Naive thymus-derived CD4-positive, alpha-beta T cell (primary cell): ENCODE data around the gene KLHL10. TPM values are rescaled to one million over a fixed set of nuclear protein-coding genes. Genes with fewer than 3 reads are reported as not detected.
"Not testable (repeated sequence)": the region's sequence is repeated elsewhere in the genome, so short reads cannot be mapped to it uniquely, and the experiment has no call there.

Experiments used
- ATAC-seq: fragments of 150-1000 bp; cut with Tn5 transposase; 2 replicates; pipeline ENCODE4 v1.10.0; 2021; ENCODE audit warnings: mild to moderate bottlenecking, moderate library complexity
- CTCF ChIA-PET: fragments of 350-600 bp; sonication (Branson Sonifier 250); formaldehyde crosslinking; loops from one replicate; lab custom pipeline; 2021; ENCODE audit warnings: antibody characterized with exemption; lab: Charles Lee
- POLR2A ChIA-PET: fragments of 350-600 bp; sonication (Branson Sonifier 250); formaldehyde crosslinking; loops from one replicate; lab custom pipeline; 2021; ENCODE audit warnings: antibody characterized with exemption, inconsistent platforms; lab: Charles Lee
- DNase-seq, 9 donors: peaks; one replicate each; pipeline versions ENCODE4 v3.0.0 to v3.0.0-alpha.2; 2020 to 2022; ENCODE audit warnings: mixed read lengths in 1 of 9
- H3K27ac ChIP-seq: one replicate; pipeline ENCODE4 v1.7.0; 2013; ENCODE audit warnings: mild to moderate bottlenecking, low read depth, low read length, moderate library complexity
- H3K27me3 ChIP-seq, 2 donors: one replicate each; pipeline ENCODE4 v1.7.0; 2013; ENCODE audit warnings: low read length in 2 of 2, mild to moderate bottlenecking in 2 of 2, moderate library complexity in 2 of 2; ENCODE audit not compliant: control insufficient read depth in 2 of 2, insufficient read depth in 2 of 2
- H3K36me3 ChIP-seq, 3 experiments: 1 replicate in 2 of 3; 2 replicates in 1 of 3; pipeline ENCODE4 v1.7.0; 2013; ENCODE audit warnings: low read length in 3 of 3, mild to moderate bottlenecking in 3 of 3, moderate library complexity in 1 of 3; ENCODE audit not compliant: insufficient read depth in 3 of 3, control insufficient read depth in 2 of 3
- H3K4me1 ChIP-seq, 2 donors: one replicate each; pipeline ENCODE4 v1.7.0; 2013; ENCODE audit warnings: low read length in 2 of 2, mild to moderate bottlenecking in 2 of 2, moderate library complexity in 1 of 2; ENCODE audit not compliant: control insufficient read depth in 2 of 2, insufficient read depth in 2 of 2
- H3K4me3 ChIP-seq: 2 replicates; pipeline ENCODE4 v1.7.0; 2013; ENCODE audit warnings: mild to moderate bottlenecking, low read length
- H3K9me3 ChIP-seq, 3 experiments: 1 replicate in 2 of 3; 2 replicates in 1 of 3; pipeline ENCODE4 v1.7.0; 2013; ENCODE audit warnings: low read length in 3 of 3; ENCODE audit not compliant: control insufficient read depth in 2 of 3
- H3K27ac Mint-ChIP-seq, 9 donors: one replicate each; pipeline ENCODE4 v1.8.0; 2020 to 2022; ENCODE audit warnings: mixed read lengths in 9 of 9, mild to moderate bottlenecking in 8 of 9, moderate library complexity in 5 of 9, inconsistent platforms in 2 of 9
- H3K27me3 Mint-ChIP-seq, 5 donors: one replicate each; pipeline ENCODE4 v1.8.0; 2021 to 2022; ENCODE audit warnings: mixed read lengths in 5 of 5, mild to moderate bottlenecking in 1 of 5
- H3K36me3 Mint-ChIP-seq, 5 donors: one replicate each; pipeline ENCODE4 v1.8.0; 2020 to 2022; ENCODE audit warnings: mixed read lengths in 5 of 5, mild to moderate bottlenecking in 3 of 5, inconsistent platforms in 1 of 5
- H3K4me1 Mint-ChIP-seq, 7 donors: one replicate each; pipeline ENCODE4 v1.8.0; 2020 to 2022; ENCODE audit warnings: mixed read lengths in 7 of 7, mild to moderate bottlenecking in 3 of 7, inconsistent platforms in 1 of 7
- H3K4me3 Mint-ChIP-seq, 10 donors: one replicate each; pipeline ENCODE4 v1.8.0; 2020 to 2022; ENCODE audit warnings: mild to moderate bottlenecking in 10 of 10, mixed read lengths in 10 of 10, moderate library complexity in 6 of 10, inconsistent platforms in 2 of 10
- H3K9me3 Mint-ChIP-seq, 11 donors: one replicate each; pipeline ENCODE4 v1.8.0; 2020 to 2022; ENCODE audit warnings: mixed read lengths in 11 of 11, mild to moderate bottlenecking in 4 of 11, inconsistent platforms in 1 of 11, moderate library complexity in 1 of 11
- intact Hi-C, 2 donors: fragments of 100-400 bp; cut with micrococcal nuclease; formaldehyde crosslinking; loops; one replicate each; pipeline ENCODE4 v1.15.1; 2023
- polyA plus RNA-seq, 2 donors: library from polyadenylated mRNA; unstranded; fragments of 300-500 nt; fragmentation: Illumina TruSeq; gene quantifications; one replicate each; pipeline ENCODE4 v1.2.3, GENCODE V29; 2021
- total RNA-seq, 6 experiments: library from RNA in 5 of 6; stranded (reverse) in 5 of 6; gene quantifications; 1 replicate in 5 of 6; 2 replicates in 1 of 6; pipeline ENCODE4 v1.2.3 and lab custom pipeline; 2021 to 2026

KLHL10 gene
- total and polyA plus RNA-seq, 7 experiments from 2014 or later = not detected

DNA sequence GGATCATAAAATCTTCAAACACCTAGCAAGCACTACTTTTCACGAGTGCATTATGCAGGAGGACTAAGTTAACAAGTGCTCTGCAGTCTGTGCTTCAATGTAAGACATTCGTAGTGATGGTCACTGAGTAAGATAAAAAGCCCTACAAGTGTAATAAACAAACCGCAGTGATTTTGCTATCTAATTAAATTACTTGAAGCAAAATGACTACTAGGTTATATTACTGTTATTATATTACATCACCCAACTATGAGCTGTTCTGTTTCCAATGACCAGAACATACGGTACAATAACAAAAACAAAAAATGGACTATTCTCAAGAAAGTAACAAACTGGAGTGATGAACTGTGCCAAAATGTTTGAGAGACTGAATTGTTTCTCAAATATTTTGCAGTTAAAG, 11.2 kb downstream of the KLHL10 start:
- intact Hi-C loops = no loop called here
- H3K9me3 Mint-ChIP-seq = peaks cover 0 to 2% (median 0%) of the 10 kb centered on the region in 11 donors
- ATAC-seq = no peak

DNA sequence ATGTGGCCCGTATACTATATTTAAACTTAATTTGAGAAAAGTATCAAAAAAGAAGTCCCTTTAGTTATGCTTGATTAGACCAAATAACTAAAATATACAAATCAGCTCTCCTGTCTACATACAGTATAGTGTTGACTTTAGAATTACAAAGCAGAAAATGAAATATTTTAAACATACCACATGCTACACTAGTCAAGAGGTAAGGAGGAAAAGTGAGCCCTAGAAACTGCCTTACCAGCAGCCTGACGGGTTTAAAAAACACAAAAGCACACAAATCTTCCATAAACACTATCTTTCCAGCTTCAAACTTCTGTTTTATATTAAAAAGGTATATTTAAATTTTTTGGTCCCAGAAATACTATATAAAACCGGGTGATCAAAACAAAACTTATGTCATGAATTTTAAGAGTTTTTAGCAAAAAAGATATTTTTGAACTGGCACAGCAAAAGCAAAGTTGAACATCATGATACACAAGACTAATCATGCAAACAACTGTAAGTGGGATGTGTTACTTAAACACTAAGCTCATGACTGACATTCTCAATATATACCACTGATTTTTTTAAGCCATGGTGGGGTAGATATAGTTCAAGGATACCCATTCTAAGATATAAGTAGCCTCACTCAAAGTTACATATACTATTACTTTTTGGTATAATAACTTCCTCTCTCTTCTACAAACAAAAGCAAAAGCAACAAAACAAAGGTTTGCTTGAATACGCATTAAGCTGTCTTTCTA, 11.8 kb downstream of the KLHL10 start:
- no peaks in the 10 kb centered on the region for H3K27me3 ChIP-seq
- intact Hi-C loops = no loop called here
- peaks cover 0 to 18% (median under 1%) of the 10 kb centered on the region in 3 experiments for H3K36me3 ChIP-seq
- peaks cover 0 to 2% (median 0%) of the 10 kb centered on the region in 11 donors for H3K9me3 Mint-ChIP-seq
- peaks cover 0 to 34% (median 9%) of the 10 kb centered on the region in 5 donors for H3K36me3 Mint-ChIP-seq
- H3K4me1 Mint-ChIP-seq = peaks cover 16 to 54% (median 38%) of the 10 kb centered on the region in 7 donors
- ChIA-PET CTCF (no interaction called here), POLR2A (interaction anchor here (0.5 to 0.7 kb wide), 2 partner anchors 158 to 1487 kb away, joined by 3 read pairs; no protein-coding TSS in a partner anchor)
- peak overlapping the region in 1 of 9 donors; percentile 63 for H3K27ac Mint-ChIP-seq
- DNase-seq (no peak), ATAC-seq (no peak)
- no peak overlapping the region for H3K4me3 ChIP-seq
- H3K4me1 ChIP-seq = peaks cover 0 to 3% of the 10 kb centered on the region in 2 donors
- no peaks in the 10 kb centered on the region for H3K27me3 Mint-ChIP-seq
- H3K27ac ChIP-seq = no peak overlapping the region
- H3K9me3 ChIP-seq = no peaks in the 10 kb centered on the region
- H3K4me3 Mint-ChIP-seq = no peak overlapping the region

More for the DNA sequence above, 11.2 kb downstream of the KLHL10 start:
- POLR2A ChIA-PET = no interaction called here
- no peak for DNase-seq
- Mint-ChIP-seq H3K27me3 (no peaks in the 10 kb centered on the region), H3K27ac (no peak overlapping the region), H3K4me1 (peaks cover 16 to 50% (median 35%) of the 10 kb centered on the region in 7 donors), H3K36me3 (peaks cover 0 to 28% (median 5%) of the 10 kb centered on the region in 5 donors), H3K4me3 (no peak overlapping the region)
- no peaks in the 10 kb centered on the region for H3K9me3 ChIP-seq
- H3K4me3 ChIP-seq = no peak overlapping the region
- H3K36me3 ChIP-seq = peaks cover 0 to 12% (median 0%) of the 10 kb centered on the region in 3 experiments
- peaks cover 0 to 3% of the 10 kb centered on the region in 2 donors for H3K4me1 ChIP-seq
- CTCF ChIA-PET = no interaction called here
- H3K27me3 ChIP-seq = no peaks in the 10 kb centered on the region
- no peak overlapping the region for H3K27ac ChIP-seq

DNA sequence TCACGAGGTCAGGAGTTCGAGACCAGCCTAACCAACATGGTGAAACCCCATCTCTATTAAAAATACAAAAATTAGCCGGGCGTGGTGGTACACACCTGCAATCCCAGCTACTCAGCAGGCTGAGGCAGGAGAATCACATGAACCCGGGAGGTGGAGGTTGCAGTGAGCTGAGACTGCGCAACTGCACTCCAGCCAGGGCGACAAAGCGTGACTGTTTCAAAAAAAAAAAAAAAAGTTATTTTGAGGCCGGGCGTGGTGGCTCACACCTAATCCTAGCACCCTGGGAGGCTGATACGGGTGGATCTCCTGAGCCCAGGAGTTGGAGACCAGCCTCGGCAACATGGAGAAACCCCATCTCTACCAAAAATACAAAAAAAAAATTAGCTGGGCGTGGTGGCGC, 13.8 kb downstream of the KLHL10 start:
- H3K9me3 Mint-ChIP-seq, H3K27ac Mint-ChIP-seq, H3K4me1 ChIP-seq, H3K9me3 ChIP-seq, H3K27me3 ChIP-seq, H3K27ac ChIP-seq, CTCF ChIA-PET, DNase-seq, H3K27me3 Mint-ChIP-seq, H3K4me3 ChIP-seq, ATAC-seq, H3K4me3 Mint-ChIP-seq, intact Hi-C loops: not testable (repeated sequence)
- peaks cover 0 to 25% (median 6%) of the 10 kb centered on the region in 3 experiments for H3K36me3 ChIP-seq
- H3K36me3 Mint-ChIP-seq = peaks cover 5 to 33% (median 11%) of the 10 kb centered on the region in 5 donors
- POLR2A ChIA-PET = interaction anchor here (0.7 to 2.6 kb wide), 2 partner anchors 13 to 15 kb away, joined by 5 to 12 read pairs; partner anchors contain the start of gene KLHL11
- peaks cover 21 to 61% (median 47%) of the 10 kb centered on the region in 7 donors for H3K4me1 Mint-ChIP-seq

DNA sequence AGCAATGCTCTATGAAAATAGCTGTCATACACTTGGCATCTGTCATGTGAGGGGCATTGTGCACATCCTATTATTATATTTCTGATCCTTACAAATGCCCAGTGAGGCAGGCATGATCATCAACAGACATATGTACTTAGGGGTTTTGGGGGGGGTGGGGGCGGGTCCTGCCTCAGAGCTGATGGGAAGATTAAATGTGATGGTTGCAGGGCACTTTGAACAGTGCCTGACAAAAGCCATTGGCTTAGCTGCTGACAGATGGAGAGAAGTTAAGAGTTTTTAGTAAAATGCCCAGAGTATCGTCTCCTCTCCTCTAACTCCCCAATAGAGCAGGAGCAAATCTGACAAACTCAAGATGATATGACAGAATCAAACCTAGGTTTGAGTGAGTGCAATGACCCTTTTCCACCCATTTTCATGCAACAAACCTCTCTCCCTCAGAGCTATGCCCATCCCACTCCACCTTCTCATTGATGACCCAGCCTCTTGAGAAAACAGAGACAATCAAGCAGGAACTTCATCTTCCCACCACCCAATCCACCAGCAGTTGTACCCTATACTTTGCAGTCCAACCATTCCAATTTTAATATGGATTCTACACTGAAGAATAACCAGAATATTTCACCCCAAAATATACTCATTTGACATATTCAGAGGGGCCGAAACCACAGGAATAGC, 22.8 kb downstream of the KLHL10 start:
- ChIA-PET CTCF (no interaction called here), POLR2A (no interaction called here)
- Histone ChIP-seq H3K9me3 (no peaks in the 10 kb centered on the region), H3K36me3 (peaks cover 0 to 9% (median 0%) of the 10 kb centered on the region in 3 experiments), H3K4me1 (peaks cover 25 to 34% of the 10 kb centered on the region in 2 donors), H3K27me3 (no peaks in the 10 kb centered on the region), H3K4me3 (no peak overlapping the region), H3K27ac (no peak overlapping the region)
- ATAC-seq (no peak), DNase-seq (no peak)
- Mint-ChIP-seq H3K27ac (peak overlapping the region in 2 of 9 donors; percentile 8 to 24), H3K27me3 (no peaks in the 10 kb centered on the region), H3K9me3 (no peaks in the 10 kb centered on the region), H3K4me1 (peaks cover 15 to 38% (median 30%) of the 10 kb centered on the region in 7 donors), H3K4me3 (peak overlapping the region in 4 of 10 donors; percentile 2 to 58 (median 34)), H3K36me3 (no peaks in the 10 kb centered on the region)
- intact Hi-C loops = loop anchor here in 1 of 2 donors (10.0 kb wide), 2 partner anchors 126 to 674 kb away; partner anchors contain the start of genes HAP1 and NAGLU

DNA sequence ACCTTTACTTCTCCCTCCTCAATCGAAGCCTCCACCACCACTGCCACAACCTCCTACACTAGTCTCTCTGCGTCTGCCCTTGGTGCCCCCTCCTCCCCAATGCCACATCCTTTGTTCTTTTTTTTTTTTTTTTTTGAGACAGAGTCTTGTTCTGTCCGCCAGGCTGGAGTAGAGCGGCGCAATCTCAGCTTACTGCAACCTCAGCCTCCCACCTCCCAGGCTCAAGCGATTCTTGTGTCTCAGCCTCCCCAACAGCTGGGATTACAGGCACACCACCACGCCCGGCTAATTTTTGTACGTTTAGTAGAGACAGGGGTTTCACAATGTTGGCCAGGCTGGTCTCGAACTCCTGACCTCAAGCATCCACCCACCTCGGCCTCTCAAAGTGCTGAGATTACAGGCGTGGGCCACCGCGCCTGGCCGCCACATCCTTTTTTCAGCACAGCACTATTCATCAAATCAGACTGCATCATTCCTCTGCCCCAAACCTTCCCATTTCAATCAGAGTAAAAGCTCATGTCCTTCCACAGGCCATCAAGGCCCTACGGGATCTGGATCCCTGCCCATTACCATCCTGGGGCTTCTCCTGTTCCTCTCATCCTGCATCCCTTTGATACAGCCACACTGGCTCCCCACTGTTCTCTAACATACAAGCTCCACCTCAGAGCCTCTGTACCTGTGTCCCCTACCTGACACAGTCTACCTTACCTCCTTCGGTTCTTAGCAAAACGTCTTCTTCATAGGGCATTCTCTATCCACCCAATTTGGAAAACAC, 25.6 kb downstream of the KLHL10 start:
- Mint-ChIP-seq H3K4me1 (peaks cover 15 to 47% (median 32%) of the 10 kb centered on the region in 7 donors), H3K27me3 (no peaks in the 10 kb centered on the region)
- peaks cover 25 to 34% of the 10 kb centered on the region in 2 donors for H3K4me1 ChIP-seq

More for the DNA sequence above, 25.6 kb downstream of the KLHL10 start:
- Histone ChIP-seq H3K4me3 (peak overlapping the region; percentile 89), H3K9me3 (no peaks in the 10 kb centered on the region), H3K27ac (peak overlapping the region; percentile 49), H3K27me3 (no peaks in the 10 kb centered on the region), H3K36me3 (peaks cover 0 to 18% (median 0%) of the 10 kb centered on the region in 3 experiments)
- Mint-ChIP-seq H3K27ac (no peak overlapping the region), H3K36me3 (peaks cover 0 to 3% (median under 1%) of the 10 kb centered on the region in 5 donors), H3K9me3 (peaks cover 0 to 2% (median 0%) of the 10 kb centered on the region in 11 donors), H3K4me3 (no peak overlapping the region)
- ATAC-seq (peak; percentile 17), DNase-seq (peak in 7 of 9 donors; percentile 2 to 41 (median 18))
- CTCF ChIA-PET = interaction anchor here (1.0 kb wide), 1 partner anchor 29 kb away, joined by 4 read pairs; no protein-coding TSS in a partner anchor
- intact Hi-C loops = loop anchor here in 1 of 2 donors (10.0 kb wide), 2 partner anchors 128 to 672 kb away; partner anchors contain the start of genes HAP1 and NAGLU
- POLR2A ChIA-PET = interaction anchor here (1.7 to 3.0 kb wide), 4 partner anchors 11 to 175 kb away, joined by 12 to 17 read pairs (median 13); partner anchors contain the start of genes ACLY, EIF1, KLHL10 and NT5C3B
